GM19099 (cell line): ENCODE results near the gene SCNN1B.

Experiments
- POLR2A ChIP-seq: IDR thresholded peaks from 3 replicates; pipeline ENCODE4 v1.6.1; 2011; ENCODE audit warnings: low read depth; ENCODE audit not compliant: insufficient read length; ENCODE audit errors: extremely low read depth

The SCNN1B gene

DNA sequence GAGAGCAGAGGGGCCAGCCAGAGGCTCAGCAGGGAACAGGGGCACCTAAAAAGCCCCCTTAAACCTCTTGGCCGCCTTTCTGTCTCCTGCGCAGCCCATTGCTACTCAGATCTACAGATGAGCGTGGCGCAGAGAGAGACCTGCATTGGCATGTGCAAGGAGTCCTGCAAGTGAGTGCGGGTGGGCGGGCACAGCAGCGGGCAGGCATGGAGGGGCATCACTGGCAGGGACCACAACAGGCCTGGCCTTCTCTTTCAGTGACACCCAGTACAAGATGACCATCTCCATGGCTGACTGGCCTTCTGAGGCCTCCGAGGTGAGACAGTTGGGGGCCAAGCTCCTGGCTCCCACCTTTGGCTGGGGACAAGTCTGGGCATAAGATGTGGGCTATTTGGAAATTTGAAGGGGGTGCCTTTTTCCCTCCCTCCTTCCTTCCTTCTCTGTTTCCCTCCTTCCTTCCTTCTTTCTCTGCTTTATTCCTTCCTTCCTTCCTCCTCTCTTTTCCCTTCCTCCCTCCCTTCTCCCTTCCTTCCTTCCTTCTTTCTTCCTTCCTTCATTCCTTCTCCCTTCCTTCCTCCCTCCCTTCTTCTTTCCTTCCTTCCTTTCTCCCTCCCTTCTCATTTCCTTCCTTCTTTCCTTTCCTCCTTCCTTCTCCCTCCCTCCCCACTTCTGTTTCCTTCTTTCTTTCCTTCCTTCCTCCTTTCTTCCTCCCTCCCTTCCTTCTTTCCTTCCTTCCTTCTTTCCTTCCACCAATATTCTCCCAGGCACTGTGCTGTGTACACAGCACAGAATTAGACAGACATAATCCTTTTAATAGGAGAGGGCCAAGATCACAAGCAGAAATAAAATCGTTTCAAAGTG, 75.2 kb downstream of the SCNN1B start:
- no peak for TF ChIP-seq POLR2A

DNA sequence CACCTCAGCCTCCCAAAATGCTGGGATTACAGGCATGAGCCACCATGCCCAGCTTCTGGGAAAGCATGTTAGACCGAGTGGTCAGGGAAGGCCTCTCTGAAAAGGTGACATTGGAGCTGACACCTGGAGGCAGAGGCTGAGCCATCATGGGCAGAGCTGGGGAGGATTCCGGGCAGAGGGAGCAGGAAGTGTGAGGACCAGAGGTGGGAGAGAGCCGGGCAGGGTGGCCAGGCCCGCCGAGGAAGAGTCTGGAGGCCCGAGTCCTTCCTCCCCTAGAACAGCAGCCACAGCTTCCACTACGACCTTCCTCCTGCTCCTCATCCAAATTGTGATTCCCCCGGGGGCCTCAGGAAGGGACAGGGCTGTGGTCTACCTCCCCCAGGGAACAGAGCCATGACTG, 76.2 kb downstream of the SCNN1B start:
- no peak for TF ChIP-seq POLR2A

- TF ChIP-seq POLR2A: no peak
Observed at GRCh38 chr16:23378921-23379320, 76.8 kb downstream of the SCNN1B start.

- TF ChIP-seq POLR2A: no peak
Observed at GRCh38 chr16:23379707-23380106, 77.6 kb downstream of the SCNN1B start.

DNA sequence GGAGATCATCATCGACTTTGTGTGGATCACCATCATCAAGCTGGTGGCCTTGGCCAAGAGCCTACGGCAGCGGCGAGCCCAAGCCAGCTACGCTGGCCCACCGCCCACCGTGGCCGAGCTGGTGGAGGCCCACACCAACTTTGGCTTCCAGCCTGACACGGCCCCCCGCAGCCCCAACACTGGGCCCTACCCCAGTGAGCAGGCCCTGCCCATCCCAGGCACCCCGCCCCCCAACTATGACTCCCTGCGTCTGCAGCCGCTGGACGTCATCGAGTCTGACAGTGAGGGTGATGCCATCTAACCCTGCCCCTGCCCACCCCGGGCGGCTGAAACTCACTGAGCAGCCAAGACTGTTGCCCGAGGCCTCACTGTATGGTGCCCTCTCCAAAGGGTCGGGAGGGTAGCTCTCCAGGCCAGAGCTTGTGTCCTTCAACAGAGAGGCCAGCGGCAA, 78.4 kb downstream of the SCNN1B start:
- no peak for TF ChIP-seq POLR2A

DNA sequence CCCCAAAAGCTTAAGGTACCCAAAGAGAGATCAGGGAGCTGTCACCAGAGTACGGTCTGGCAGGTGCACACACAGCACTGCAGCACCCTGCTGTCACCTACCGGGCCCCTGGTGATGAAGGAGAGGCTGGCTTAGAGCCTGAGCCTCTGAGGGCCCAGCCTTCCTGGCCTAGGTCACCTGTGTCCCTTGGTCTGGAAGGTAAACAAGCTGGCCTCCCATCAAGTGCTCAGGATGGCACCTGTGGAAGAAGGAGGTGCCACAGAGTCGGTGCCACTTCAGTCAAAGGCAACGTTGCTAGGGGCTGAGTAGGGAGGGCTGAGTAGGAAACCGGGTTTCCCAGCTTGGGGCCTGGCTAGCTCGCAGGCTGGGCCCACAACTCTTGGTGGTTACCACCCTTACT, 80.2 kb downstream of the SCNN1B start:
- TF ChIP-seq POLR2A: no peak

DNA sequence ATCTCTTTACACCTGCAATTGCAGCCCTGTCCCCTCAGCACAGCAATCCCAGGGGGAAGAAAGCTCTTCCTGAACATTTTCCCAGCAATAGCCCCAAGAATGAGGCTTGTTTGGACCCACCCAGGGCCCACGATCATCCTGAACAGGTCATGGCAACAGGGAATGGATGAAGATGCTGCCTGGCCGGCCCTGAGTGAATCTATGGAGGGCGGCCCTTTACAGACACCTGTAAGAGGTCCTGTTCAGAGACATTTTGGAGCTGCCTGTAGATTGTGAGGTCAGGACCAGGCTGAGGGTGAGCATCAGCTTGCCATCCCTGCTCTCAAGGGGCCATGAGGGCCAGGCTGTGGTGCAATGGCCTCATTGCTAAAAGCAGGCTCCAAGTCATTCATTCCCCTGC, 81.8 kb downstream of the SCNN1B start:
- TF ChIP-seq POLR2A: no peak

GRCh38 chr16:23384878-23385277, 82.8 kb downstream of the SCNN1B start:
- no peak for TF ChIP-seq POLR2A

- TF ChIP-seq POLR2A: no peak
Observed at GRCh38 chr16:23385441-23385840, 83.3 kb downstream of the SCNN1B start.

DNA sequence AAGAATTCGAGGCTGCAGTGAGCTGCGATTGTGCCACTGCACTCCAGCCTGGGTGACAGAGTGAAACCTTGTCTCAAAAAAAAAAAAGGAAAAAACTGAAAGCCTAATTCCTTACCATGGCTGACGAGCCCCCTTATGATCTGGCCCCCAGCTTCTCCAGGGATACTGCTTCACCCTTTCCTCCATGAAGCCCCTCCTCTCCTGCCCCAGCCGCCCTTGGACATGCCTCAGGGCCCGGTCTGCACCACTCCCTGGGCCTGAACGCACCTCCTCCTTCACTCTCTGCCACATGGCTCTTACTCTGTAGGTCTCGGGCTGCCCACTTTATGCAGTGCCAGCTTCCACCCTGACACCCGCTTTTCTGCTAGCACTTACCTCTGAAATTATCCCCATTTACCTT, 85.6 kb downstream of the SCNN1B start:
- TF ChIP-seq POLR2A: no peak

GRCh38 chr16:23388786-23389185, 86.7 kb downstream of the SCNN1B start:
- no peak for TF ChIP-seq POLR2A

- TF ChIP-seq POLR2A: no peak
Observed at GRCh38 chr16:23389201-23389600, 87.1 kb downstream of the SCNN1B start.

DNA sequence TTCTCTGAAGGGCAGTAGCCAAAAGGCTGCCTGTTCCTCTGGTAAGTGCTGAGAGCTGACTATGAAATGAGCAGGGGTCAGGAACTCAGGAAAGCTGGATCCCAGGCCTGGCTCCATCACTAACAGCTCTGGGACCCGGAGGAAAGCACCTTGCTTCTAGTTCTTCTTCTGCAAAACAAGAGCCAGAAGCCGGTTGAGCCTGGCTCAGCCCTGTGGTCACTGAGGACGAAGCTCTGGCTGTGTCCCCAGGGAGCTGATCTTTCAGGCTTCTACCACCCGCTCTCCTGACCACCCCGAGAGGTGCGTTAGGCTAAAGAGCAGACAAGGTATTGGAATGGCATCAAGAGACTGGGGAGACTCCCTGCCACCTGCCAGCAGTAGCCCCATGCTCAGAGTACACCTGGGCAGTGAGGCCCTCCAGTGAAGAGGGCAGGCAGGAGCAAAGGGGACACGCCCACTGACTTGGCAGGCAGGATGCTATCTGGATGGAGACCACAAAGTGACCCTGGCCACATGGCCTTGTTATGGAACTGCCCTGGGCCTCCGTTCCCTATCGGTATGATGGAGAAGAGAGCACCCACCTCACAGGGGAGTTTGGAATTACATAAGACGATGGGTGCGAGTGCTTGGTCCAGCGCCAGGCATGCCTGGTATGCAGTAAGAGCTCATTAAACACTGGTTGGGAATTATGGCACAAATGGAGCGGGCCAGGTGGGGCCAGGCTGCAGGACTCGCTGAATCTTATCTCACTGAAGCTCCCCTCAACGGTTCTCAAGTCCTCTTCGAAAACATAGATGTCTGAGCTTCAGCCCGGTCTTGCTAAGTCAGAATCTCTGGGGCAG, 89.5 kb downstream of the SCNN1B start:
- TF ChIP-seq POLR2A: no peak

DNA sequence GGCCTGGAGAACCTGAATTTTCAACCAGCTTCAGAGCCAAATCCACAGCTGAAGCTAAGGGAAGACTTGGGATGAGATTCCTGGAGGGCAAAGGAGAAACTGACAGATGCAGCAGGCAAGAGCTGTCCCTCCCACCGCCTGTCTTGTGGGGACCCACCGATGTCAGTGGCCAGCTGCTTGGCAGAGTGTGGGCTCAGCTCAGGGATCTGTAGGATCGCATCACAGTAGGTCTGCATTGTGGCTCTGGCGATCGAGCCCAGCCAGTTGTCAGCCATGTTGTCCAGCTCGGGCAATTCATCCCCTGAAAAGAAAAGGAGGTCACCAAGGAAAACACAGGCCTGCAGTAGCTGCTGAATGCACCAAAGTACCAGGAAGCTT, 90.1 kb downstream of the SCNN1B start:
- TF ChIP-seq POLR2A: no peak

DNA sequence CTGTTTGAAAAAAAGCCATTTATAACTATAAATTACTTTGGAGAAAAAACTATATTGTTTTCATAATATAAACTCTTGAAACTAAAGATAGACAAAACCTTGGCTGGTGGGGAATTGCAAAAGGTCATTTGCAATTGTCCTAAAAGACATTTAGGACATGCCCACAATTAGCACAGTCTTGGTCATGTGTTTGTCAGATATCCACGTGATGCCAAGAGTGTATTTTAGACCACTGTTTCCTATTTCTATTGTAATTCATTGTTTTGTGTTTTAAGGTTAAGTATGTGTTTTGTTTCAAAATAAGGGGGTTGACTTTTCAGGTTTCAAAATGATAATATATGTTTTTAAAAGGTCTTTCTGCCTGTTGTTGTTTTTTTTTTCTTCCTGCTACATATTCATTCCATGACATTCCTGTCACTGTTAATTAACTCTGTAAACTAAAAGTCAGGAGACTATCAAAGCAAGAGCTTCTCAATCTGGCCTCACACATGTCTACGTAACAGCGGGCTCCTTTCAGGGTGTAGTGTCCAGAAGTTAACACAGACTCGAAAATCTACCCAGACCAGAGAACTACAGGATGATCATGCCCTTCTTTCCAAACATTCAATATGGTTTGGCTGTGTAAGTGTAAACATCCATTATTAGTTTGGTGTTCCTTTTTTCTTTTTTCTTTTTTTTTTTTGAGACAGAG, 92.2 kb downstream of the SCNN1B start:
- TF ChIP-seq POLR2A: no peak
